ENCODE measurements around the gene TMEM184A.
A peak's percentile ranks its signal among the peaks of the same experiment; 100 is the strongest.

TMEM184A gene

DNA sequence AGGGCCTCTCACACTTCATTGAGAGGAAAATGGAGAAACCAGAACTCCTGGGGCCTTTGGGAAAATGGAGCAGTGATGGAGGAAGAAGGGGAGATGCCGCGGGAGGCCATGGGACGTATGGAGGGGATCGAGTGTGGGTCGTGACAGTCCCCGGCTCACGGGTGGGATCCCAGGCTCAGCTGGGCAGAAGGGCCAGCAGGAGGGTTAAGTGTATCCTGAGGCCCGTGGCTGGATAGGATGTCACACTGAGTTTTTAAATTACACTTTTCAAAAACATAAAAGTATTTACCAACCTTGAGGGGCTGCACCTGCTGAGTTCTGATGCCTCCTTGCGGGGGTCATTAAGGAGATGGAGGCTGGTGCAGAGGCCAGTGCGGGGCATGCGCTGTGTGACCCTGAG is 41.8 kb upstream of the TMEM184A start:
- Histone ChIP-seq H3K23ac (ENCODE audit: low read depth, low read length, poor library complexity) (no peak overlapping the region), H3K27me3 (ENCODE audit: control insufficient read depth in 3 of 3, insufficient read depth in 3 of 3, low read depth in 1 of 3, low read length in 3 of 3) (peaks cover 0 to 16% (median 0%) of the 10 kb centered on the region in 3 experiments), H4K8ac (ENCODE audit: low read depth, low read length) (no peak overlapping the region), H3K4ac (ENCODE audit: low read length) (no peak overlapping the region), H3K4me2 (ENCODE audit: insufficient read depth, low read length, poor library complexity, severe bottlenecking) (no peak overlapping the region), H2BK12ac (ENCODE audit: low read length) (no peak overlapping the region), H3K14ac (ENCODE audit: low read length) (no peak overlapping the region), H2AK5ac (ENCODE audit: low read depth, low read length) (peak overlapping the region; percentile 20), H3K36me3 (replicated peaks in 1 of 2; ENCODE audit: control insufficient read depth in 2 of 2, insufficient read depth in 2 of 2, low read length in 2 of 2) (no peaks in the 10 kb centered on the region), H3K9me3 (replicated peaks in 1 of 2; ENCODE audit: control insufficient read depth in 2 of 2, insufficient read depth in 1 of 2, low read depth in 1 of 2, low read length in 2 of 2) (no peaks in the 10 kb centered on the region), H3K4me3 (ENCODE audit: low read length in 2 of 2) (no peak overlapping the region), H3K9ac (ENCODE audit: low read depth, low read length, poor library complexity) (no peak overlapping the region), H3K18ac (ENCODE audit: low read length) (no peak overlapping the region), H2BK120ac (ENCODE audit: low read depth, low read length) (no peak overlapping the region), H2BK15ac (ENCODE audit: low read length) (no peak overlapping the region), H2AFZ (ENCODE audit: low read length) (no peak overlapping the region), H3K79me1 (ENCODE audit: low read depth, low read length) (no peaks in the 10 kb centered on the region), H3K27ac (replicated peaks; ENCODE audit: low read length) (no peak overlapping the region), H4K91ac (ENCODE audit: low read depth, low read length, poor library complexity) (no peak overlapping the region), H2BK5ac (ENCODE audit: low read length) (no peak overlapping the region), H3K4me1 (ENCODE audit: control insufficient read depth in 2 of 2, insufficient read depth in 1 of 2, low read depth in 1 of 2, low read length in 2 of 2) (no peaks in the 10 kb centered on the region)
- no peak for DNase-seq (ENCODE audit: low spot score)
- WGBS, 2 donors (ENCODE audit: extremely low coverage in 2 of 2, insufficient read length in 2 of 2, insufficient replicate concordance in 1 of 2): no CpG with 5 or more reads among the region's 11 CpGs

GRCh38 chr7:1597066-1597760 is 41.2 kb upstream of the TMEM184A start:
- H3K23ac ChIP-seq (ENCODE audit: low read depth, low read length, poor library complexity): peak overlapping the region; percentile 26
- no peak overlapping the region for H4K8ac ChIP-seq (ENCODE audit: low read depth, low read length)
- no peak overlapping the region for H2AFZ ChIP-seq (ENCODE audit: low read length)
- H3K27me3 ChIP-seq (ENCODE audit: control insufficient read depth in 3 of 3, insufficient read depth in 3 of 3, low read depth in 1 of 3, low read length in 3 of 3): peaks cover 0 to 16% (median 0%) of the 10 kb centered on the region in 3 experiments
- H2AK5ac ChIP-seq (ENCODE audit: low read depth, low read length): peak overlapping the region; percentile 20
- no peak overlapping the region for H2BK15ac ChIP-seq (ENCODE audit: low read length)
- no peak overlapping the region for H3K4me2 ChIP-seq (ENCODE audit: insufficient read depth, low read length, poor library complexity, severe bottlenecking)
- no peaks in the 10 kb centered on the region for H3K36me3 ChIP-seq (replicated peaks in 1 of 2; ENCODE audit: control insufficient read depth in 2 of 2, insufficient read depth in 2 of 2, low read length in 2 of 2)
- no peak overlapping the region for H2BK120ac ChIP-seq (ENCODE audit: low read depth, low read length)
- H2BK12ac ChIP-seq (ENCODE audit: low read length): no peak overlapping the region
- H3K4me1 ChIP-seq (ENCODE audit: control insufficient read depth in 2 of 2, insufficient read depth in 1 of 2, low read depth in 1 of 2, low read length in 2 of 2): no peaks in the 10 kb centered on the region
- no CpG with 5 or more reads among the region's 16 CpGs for WGBS, 2 donors (ENCODE audit: extremely low coverage in 2 of 2, insufficient read length in 2 of 2, insufficient replicate concordance in 1 of 2)
- no peak overlapping the region for H2BK5ac ChIP-seq (ENCODE audit: low read length)
- no peak overlapping the region for H4K91ac ChIP-seq (ENCODE audit: low read depth, low read length, poor library complexity)
- H3K4ac ChIP-seq (ENCODE audit: low read length): no peak overlapping the region
- no peaks in the 10 kb centered on the region for H3K79me1 ChIP-seq (ENCODE audit: low read depth, low read length)
- H3K27ac ChIP-seq (replicated peaks; ENCODE audit: low read length): no peak overlapping the region
- H3K9me3 ChIP-seq (replicated peaks in 1 of 2; ENCODE audit: control insufficient read depth in 2 of 2, insufficient read depth in 1 of 2, low read depth in 1 of 2, low read length in 2 of 2): no peaks in the 10 kb centered on the region
- no peak for DNase-seq (ENCODE audit: low spot score)
- no peak overlapping the region for H3K18ac ChIP-seq (ENCODE audit: low read length)
- H3K9ac ChIP-seq (ENCODE audit: low read depth, low read length, poor library complexity): peak overlapping the region; percentile 0
- H3K4me3 ChIP-seq (ENCODE audit: low read length in 2 of 2): peak overlapping the region in 1 of 2 donors; percentile 37
- H3K14ac ChIP-seq (ENCODE audit: low read length): no peak overlapping the region

GRCh38 chr7:1596181-1597043 is 40.4 kb upstream of the TMEM184A start:
- Histone ChIP-seq H3K23ac (ENCODE audit: low read depth, low read length, poor library complexity) (no peak overlapping the region), H3K14ac (ENCODE audit: low read length) (no peak overlapping the region), H3K4me1 (ENCODE audit: control insufficient read depth in 2 of 2, insufficient read depth in 1 of 2, low read depth in 1 of 2, low read length in 2 of 2) (no peaks in the 10 kb centered on the region), H3K9me3 (replicated peaks in 1 of 2; ENCODE audit: control insufficient read depth in 2 of 2, insufficient read depth in 1 of 2, low read depth in 1 of 2, low read length in 2 of 2) (no peaks in the 10 kb centered on the region), H4K8ac (ENCODE audit: low read depth, low read length) (no peak overlapping the region), H3K27ac (replicated peaks; ENCODE audit: low read length) (no peak overlapping the region), H3K9ac (ENCODE audit: low read depth, low read length, poor library complexity) (no peak overlapping the region), H4K91ac (ENCODE audit: low read depth, low read length, poor library complexity) (no peak overlapping the region), H2BK15ac (ENCODE audit: low read length) (no peak overlapping the region), H3K79me1 (ENCODE audit: low read depth, low read length) (no peaks in the 10 kb centered on the region), H2BK120ac (ENCODE audit: low read depth, low read length) (no peak overlapping the region), H2AFZ (ENCODE audit: low read length) (no peak overlapping the region), H2BK12ac (ENCODE audit: low read length) (no peak overlapping the region), H3K4me2 (ENCODE audit: insufficient read depth, low read length, poor library complexity, severe bottlenecking) (no peak overlapping the region), H3K36me3 (replicated peaks in 1 of 2; ENCODE audit: control insufficient read depth in 2 of 2, insufficient read depth in 2 of 2, low read length in 2 of 2) (no peaks in the 10 kb centered on the region), H3K4me3 (ENCODE audit: low read length in 2 of 2) (no peak overlapping the region), H3K4ac (ENCODE audit: low read length) (no peak overlapping the region), H2AK5ac (ENCODE audit: low read depth, low read length) (no peak overlapping the region), H3K27me3 (ENCODE audit: control insufficient read depth in 3 of 3, insufficient read depth in 3 of 3, low read depth in 1 of 3, low read length in 3 of 3) (peaks cover 0 to 20% (median 0%) of the 10 kb centered on the region in 3 experiments), H3K18ac (ENCODE audit: low read length) (no peak overlapping the region), H2BK5ac (ENCODE audit: low read length) (no peak overlapping the region)
- no peak for DNase-seq (ENCODE audit: low spot score)
- no CpG with 5 or more reads among the region's 39 CpGs for WGBS, 2 donors (ENCODE audit: extremely low coverage in 2 of 2, insufficient read length in 2 of 2, insufficient replicate concordance in 1 of 2)

GRCh38 chr7:1595636-1596035 is 39.6 kb upstream of the TMEM184A start:
- Histone ChIP-seq H3K18ac (ENCODE audit: low read length) (no peak overlapping the region), H3K27ac (replicated peaks; ENCODE audit: low read length) (no peak overlapping the region), H3K9me3 (replicated peaks in 1 of 2; ENCODE audit: control insufficient read depth in 2 of 2, insufficient read depth in 1 of 2, low read depth in 1 of 2, low read length in 2 of 2) (no peaks in the 10 kb centered on the region), H3K4me2 (ENCODE audit: insufficient read depth, low read length, poor library complexity, severe bottlenecking) (no peak overlapping the region), H2BK12ac (ENCODE audit: low read length) (no peak overlapping the region), H2BK5ac (ENCODE audit: low read length) (no peak overlapping the region), H3K4me1 (ENCODE audit: control insufficient read depth in 2 of 2, insufficient read depth in 1 of 2, low read depth in 1 of 2, low read length in 2 of 2) (no peaks in the 10 kb centered on the region), H3K27me3 (ENCODE audit: control insufficient read depth in 3 of 3, insufficient read depth in 3 of 3, low read depth in 1 of 3, low read length in 3 of 3) (peaks cover 0 to 27% (median 0%) of the 10 kb centered on the region in 3 experiments), H2AK5ac (ENCODE audit: low read depth, low read length) (no peak overlapping the region), H4K8ac (ENCODE audit: low read depth, low read length) (no peak overlapping the region), H2BK120ac (ENCODE audit: low read depth, low read length) (no peak overlapping the region), H3K4ac (ENCODE audit: low read length) (no peak overlapping the region), H3K23ac (ENCODE audit: low read depth, low read length, poor library complexity) (no peak overlapping the region), H3K36me3 (replicated peaks in 1 of 2; ENCODE audit: control insufficient read depth in 2 of 2, insufficient read depth in 2 of 2, low read length in 2 of 2) (no peaks in the 10 kb centered on the region), H3K79me1 (ENCODE audit: low read depth, low read length) (no peaks in the 10 kb centered on the region), H2AFZ (ENCODE audit: low read length) (no peak overlapping the region), H3K4me3 (ENCODE audit: low read length in 2 of 2) (no peak overlapping the region), H2BK15ac (ENCODE audit: low read length) (no peak overlapping the region), H3K14ac (ENCODE audit: low read length) (no peak overlapping the region), H3K9ac (ENCODE audit: low read depth, low read length, poor library complexity) (no peak overlapping the region), H4K91ac (ENCODE audit: low read depth, low read length, poor library complexity) (no peak overlapping the region)
- DNase-seq (ENCODE audit: low spot score): no peak
- no CpG with 5 or more reads among the region's 12 CpGs for WGBS, 2 donors (ENCODE audit: extremely low coverage in 2 of 2, insufficient read length in 2 of 2, insufficient replicate concordance in 1 of 2)

Data from neuronal stem cell (in vitro differentiated cells).